Vagina (tissue), 2 donors: ENCODE measurements around the gene PIGN.

Experiments used
- CTCF ChIP-seq, 3 experiments: fragments of 450-650 bp in 2 of 3; fragments of 200-600 bp in 1 of 3; sonication (generic) in 1 of 3; IDR thresholded peaks; one replicate each; pipeline ENCODE4 v1.5.1; 2017 to 2019; ENCODE audit warnings: antibody characterized with exemption in 3 of 3, mild to moderate bottlenecking in 2 of 3, moderate library complexity in 2 of 3
- POLR2A ChIP-seq, 2 donors: fragments of 450-650 bp; IDR thresholded peaks; one replicate each; pipeline ENCODE4 v1.6.1; 2017; ENCODE audit warnings: antibody characterized with exemption in 2 of 2, mild to moderate bottlenecking in 2 of 2, moderate library complexity in 2 of 2
- POLR2AphosphoS5 ChIP-seq, 2 donors: sonication (generic); formaldehyde crosslinking; IDR thresholded peaks; one replicate each; pipeline ENCODE4 v1.9.0; 2017; ENCODE audit warnings: antibody characterized with exemption in 2 of 2, mild to moderate bottlenecking in 2 of 2, low read depth in 1 of 2; ENCODE audit not compliant: insufficient read depth in 1 of 2

GRCh38 chr18:62048279-62048678, 138.6 kb downstream of the PIGN start:
- no peak for TF ChIP-seq POLR2AphosphoS5 (IDR thresholded peaks at IDR 0.05; ENCODE audit: insufficient read depth in 1 of 2, low read depth in 1 of 2)
- no peak for TF ChIP-seq CTCF (IDR thresholded peaks at IDR 0.05)
- no peak for TF ChIP-seq POLR2A (IDR thresholded peaks at IDR 0.05)
